GM12872 (cell line): Measurements from ENCODE around the gene CWC27.

Experiments
- TF ChIP-seq, protein P1 (sequence below): IDR thresholded peaks from 3 replicates; pipeline ENCODE4 v1.5.1; 2011; ENCODE audit warnings: low read depth, mild to moderate bottlenecking, low read length, moderate library complexity; ENCODE audit not compliant: insufficient read depth

The CWC27 gene

DNA sequence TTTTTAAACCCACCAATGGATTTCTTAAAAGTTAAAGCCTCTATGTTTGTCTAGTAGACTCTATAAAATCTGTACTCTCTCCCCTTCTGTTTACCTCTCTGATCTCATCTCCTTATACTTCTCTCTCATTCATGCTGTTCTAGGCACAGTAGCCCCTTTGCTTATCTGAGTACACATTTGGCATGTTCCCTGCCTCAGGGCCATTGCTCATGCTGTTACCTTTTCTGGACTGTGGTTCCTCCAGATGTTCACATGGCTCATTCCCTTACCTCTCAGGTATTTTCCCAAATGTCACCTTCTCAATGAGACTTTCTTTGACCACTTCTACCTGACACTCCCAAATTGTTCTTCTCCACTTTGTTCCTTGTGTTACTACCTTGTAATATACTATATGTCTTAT, 176.1 kb downstream of the CWC27 start:
- TF ChIP-seq, protein P1, sequence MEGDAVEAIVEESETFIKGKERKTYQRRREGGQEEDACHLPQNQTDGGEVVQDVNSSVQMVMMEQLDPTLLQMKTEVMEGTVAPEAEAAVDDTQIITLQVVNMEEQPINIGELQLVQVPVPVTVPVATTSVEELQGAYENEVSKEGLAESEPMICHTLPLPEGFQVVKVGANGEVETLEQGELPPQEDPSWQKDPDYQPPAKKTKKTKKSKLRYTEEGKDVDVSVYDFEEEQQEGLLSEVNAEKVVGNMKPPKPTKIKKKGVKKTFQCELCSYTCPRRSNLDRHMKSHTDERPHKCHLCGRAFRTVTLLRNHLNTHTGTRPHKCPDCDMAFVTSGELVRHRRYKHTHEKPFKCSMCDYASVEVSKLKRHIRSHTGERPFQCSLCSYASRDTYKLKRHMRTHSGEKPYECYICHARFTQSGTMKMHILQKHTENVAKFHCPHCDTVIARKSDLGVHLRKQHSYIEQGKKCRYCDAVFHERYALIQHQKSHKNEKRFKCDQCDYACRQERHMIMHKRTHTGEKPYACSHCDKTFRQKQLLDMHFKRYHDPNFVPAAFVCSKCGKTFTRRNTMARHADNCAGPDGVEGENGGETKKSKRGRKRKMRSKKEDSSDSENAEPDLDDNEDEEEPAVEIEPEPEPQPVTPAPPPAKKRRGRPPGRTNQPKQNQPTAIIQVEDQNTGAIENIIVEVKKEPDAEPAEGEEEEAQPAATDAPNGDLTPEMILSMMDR = no peak

DNA sequence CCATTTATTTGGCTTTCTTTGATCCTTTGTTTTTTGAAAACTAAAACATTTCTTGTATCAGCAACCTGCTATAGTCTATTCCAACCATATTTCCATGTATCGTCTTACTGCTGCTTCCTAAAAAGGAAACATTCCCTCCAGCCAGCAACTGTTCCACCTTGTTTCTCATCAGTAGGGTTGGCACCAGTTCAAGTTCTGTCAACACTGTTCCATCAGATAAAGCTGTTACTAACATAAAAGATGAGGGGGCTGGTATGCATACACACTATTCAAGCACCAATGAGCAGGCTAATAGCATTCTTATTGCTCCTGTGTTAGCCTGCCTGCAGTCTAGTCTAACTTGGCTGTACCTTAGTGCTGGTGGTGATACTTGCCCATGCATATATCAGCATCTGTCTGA, 178.3 kb downstream of the CWC27 start:
- TF ChIP-seq, protein P1 = no peak

DNA sequence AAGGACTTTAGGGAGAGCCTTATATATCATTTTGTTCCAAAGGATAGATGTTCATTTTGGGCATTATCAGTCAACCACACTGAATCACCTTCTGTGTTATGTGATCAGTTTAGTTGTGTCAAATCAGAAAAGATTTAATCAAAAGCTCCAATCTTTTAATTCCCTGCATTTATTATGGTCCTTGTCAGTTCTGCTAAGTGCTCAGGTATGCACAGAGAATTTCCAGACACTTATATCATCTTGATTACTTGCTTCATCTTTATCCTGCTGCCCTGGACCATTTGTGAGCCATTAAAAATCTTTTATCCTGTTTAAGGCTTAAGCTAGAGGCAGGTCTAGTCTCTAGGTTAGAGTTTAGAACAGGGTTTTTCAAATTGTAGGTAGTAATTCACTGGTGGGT, 179.1 kb downstream of the CWC27 start:
- TF ChIP-seq, protein P1 = no peak

DNA sequence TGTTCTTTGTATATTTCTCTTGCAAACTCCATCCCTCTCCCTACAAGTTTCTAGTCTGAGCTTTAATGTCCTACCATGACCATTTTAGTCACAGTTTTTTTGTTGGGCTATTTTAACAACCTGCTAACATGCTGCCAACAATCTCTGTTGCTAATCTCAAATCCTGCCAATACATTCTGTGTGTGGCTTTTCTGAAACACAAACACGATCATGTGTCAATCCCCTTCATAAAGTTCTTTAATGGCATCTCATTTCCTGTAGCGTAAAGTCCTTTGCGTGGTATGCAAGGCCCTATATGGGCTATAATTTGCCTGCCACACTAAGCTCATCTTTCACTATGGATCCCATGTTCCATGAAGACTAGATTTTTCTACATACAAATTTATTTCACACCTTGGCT, 180.6 kb downstream of the CWC27 start:
- TF ChIP-seq, protein P1 = no peak

- TF ChIP-seq, protein P1 = no peak
Observed at GRCh38 chr5:64952951-64953673, 184.4 kb downstream of the CWC27 start.

- TF ChIP-seq, protein P1 = no peak
Observed at GRCh38 chr5:64954518-64954917, 185.8 kb downstream of the CWC27 start.

DNA sequence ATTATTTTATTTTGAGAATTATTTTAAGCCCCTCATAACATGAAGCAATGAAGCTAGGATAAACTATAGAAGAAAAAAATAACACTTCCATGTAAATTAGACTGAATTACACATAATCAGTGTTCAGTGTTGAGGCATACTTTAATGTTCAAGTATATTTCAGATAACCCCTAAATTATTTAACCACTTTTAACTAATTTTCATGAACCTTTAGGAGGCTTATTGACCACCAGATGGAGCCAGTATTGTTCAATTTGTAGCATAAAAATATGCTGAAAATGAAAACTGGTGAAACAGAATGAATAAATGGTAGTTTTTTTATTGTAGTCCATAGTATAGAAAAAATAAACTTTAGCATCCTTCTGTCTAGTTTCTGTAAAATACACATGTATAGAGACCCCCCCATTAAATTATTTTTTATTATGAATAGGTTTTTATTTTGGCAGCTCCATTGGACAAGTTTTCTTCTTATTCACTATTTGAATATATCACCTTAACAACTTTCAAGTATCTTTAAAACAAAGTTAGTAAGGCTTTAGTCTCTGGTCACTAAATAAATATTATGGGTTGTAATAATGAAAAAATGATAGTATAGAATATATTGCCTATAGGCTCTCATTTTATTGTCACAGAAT, 190.1 kb downstream of the CWC27 start:
- TF ChIP-seq, protein P1 = peak; percentile 32; the same call in 2 of the 3 replicates
